RWPE2 (cell line): ENCODE results near the gene JUP.

Source experiments
- ATAC-seq: fragments of 200-7000 bp; cut with Tn5 transposase; 3 replicates; pipeline ENCODE4 v1.9.1; 2021; ENCODE audit warnings: low read depth
- DNase-seq: peaks from one replicate; pipeline ENCODE4 v3.0.0-alpha.2; 2020; ENCODE audit warnings: low spot score
- H3K27ac ChIP-seq: fragments of 450-650 bp; 2 replicates; pipeline ENCODE4 v1.5.1; 2017; ENCODE audit warnings: mild to moderate bottlenecking; ENCODE audit not compliant: poor library complexity, severe bottlenecking
- H3K27me3 ChIP-seq: fragments of 250-450 bp; sonication (Bioruptor Pico); 2 replicates; pipeline ENCODE4 v1.5.1; 2021; ENCODE audit warnings: mild to moderate bottlenecking, moderate library complexity; ENCODE audit not compliant: insufficient read depth, poor library complexity, severe bottlenecking
- H3K36me3 ChIP-seq: fragments of 250-450 bp; sonication (Bioruptor Pico); 2 replicates; pipeline ENCODE4 v1.5.1; 2020; ENCODE audit warnings: low read depth, mild to moderate bottlenecking, moderate library complexity
- H3K4me1 ChIP-seq: fragments of 250-450 bp; sonication (Bioruptor Pico); 2 replicates; pipeline ENCODE4 v1.5.1; 2021; ENCODE audit warnings: mild to moderate bottlenecking, moderate library complexity; ENCODE audit not compliant: insufficient read depth, poor library complexity, severe bottlenecking
- H3K4me3 ChIP-seq: fragments of 250-450 bp; sonication (Bioruptor Pico); 2 replicates; pipeline ENCODE4 v1.5.1; 2021; ENCODE audit warnings: mild to moderate bottlenecking, moderate library complexity; ENCODE audit not compliant: severe bottlenecking
- H3K9me3 ChIP-seq: fragments of 250-450 bp; sonication (Bioruptor Pico); 2 replicates; pipeline ENCODE4 v1.5.1; 2021; ENCODE audit warnings: mild to moderate bottlenecking, moderate library complexity; ENCODE audit not compliant: severe bottlenecking
- TF ChIP-seq, protein P1 (sequence below): fragments of 450-650 bp; IDR thresholded peaks from one replicate; pipeline ENCODE4 v1.5.1; 2017; ENCODE audit warnings: mild to moderate bottlenecking, moderate library complexity; ENCODE audit not compliant: poor library complexity, severe bottlenecking

Gene JUP

DNA sequence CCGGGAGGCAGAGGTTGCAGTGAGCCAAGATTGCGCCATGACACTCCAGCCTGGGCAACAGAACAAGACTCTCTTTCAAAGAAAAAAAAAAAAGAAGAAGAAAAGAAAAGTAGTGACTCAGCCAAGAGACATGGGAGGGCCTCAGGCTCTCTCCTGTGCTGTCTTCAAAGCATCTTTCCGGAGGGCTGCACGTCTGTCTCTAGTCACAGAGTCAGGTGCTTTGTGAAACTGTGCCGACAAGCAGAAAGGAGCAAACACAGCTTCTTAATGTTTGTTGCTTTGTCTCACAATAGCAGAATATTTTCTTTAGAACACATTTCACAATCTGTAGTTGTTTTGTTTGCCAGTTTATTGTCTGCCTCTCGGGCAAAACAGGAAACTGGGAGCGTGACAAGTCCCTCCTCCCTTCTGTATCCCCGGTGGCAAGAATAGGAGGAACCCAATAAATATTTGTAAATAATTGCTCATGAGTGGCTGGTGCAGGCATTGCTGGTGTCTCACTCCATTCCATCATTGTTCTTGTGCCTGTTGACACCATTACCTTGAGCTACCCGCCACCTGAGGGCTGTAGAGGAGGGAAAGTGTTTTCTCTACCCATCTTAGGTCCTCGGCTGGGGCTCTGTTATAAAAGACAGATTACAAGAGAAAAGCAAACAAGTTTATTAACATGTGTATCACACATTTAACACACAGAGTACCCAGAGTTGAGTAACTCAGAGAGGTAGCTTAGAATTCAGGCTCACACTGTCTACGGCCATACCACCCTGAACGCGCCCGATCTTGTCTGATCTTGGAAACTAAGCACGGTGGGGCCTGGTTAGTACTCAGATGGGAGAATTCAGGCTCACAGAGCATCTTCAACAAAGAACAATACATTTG lies 68.9 kb downstream of the JUP start:
- Histone ChIP-seq H3K4me3 (no peak overlapping the region), H3K4me1 (peaks cover 12% of the 10 kb centered on the region), H3K27ac (peak overlapping the region; percentile 13), H3K36me3 (no peaks in the 10 kb centered on the region), H3K9me3 (no peaks in the 10 kb centered on the region), H3K27me3 (no peaks in the 10 kb centered on the region)
- peak; percentile 89 for ATAC-seq
- no peak for DNase-seq
- TF ChIP-seq, protein P1, sequence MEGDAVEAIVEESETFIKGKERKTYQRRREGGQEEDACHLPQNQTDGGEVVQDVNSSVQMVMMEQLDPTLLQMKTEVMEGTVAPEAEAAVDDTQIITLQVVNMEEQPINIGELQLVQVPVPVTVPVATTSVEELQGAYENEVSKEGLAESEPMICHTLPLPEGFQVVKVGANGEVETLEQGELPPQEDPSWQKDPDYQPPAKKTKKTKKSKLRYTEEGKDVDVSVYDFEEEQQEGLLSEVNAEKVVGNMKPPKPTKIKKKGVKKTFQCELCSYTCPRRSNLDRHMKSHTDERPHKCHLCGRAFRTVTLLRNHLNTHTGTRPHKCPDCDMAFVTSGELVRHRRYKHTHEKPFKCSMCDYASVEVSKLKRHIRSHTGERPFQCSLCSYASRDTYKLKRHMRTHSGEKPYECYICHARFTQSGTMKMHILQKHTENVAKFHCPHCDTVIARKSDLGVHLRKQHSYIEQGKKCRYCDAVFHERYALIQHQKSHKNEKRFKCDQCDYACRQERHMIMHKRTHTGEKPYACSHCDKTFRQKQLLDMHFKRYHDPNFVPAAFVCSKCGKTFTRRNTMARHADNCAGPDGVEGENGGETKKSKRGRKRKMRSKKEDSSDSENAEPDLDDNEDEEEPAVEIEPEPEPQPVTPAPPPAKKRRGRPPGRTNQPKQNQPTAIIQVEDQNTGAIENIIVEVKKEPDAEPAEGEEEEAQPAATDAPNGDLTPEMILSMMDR: no peak

DNA sequence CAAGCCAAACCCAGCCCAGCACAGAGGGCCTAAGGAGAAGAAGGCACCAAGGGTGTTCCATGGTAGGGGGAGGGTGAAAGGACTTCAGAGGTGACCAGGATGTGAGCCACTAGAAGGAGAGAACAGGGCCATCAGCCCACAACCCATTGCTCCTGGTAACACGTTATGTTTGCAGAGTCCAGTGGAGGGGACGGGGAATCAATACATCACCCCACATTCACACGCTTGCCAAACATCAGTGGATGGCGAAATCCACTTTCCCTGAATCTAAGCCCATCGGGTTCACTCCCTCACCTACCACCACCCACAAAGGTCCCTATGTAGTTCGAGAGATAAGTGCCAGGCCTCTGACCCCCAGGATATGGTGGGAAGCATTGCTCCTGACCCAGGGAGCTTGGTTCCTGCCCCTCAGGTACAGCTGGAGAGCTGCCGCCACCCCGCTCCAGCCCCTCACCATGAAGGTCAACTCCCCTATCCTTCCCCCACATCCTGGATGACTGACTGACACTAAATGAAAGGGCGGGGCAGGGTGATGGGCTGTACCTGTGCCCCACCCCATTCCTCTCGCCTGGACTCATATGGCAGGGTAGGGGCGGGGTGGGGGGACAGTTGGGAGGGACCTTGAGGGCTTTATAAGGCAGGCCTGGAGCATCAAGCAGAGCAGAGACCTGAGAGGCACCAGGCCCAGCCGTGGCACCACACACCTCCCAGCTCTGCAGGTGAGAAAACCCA lies 74.7 kb downstream of the JUP start, which contains the start of gene GAST:
GAST (plus strand) TSS at position 663 of the 732 bp plus-strand sequence. CDS start 3,106 bp downstream, outside the sequence.
- Histone ChIP-seq H3K36me3 (no peaks in the 10 kb centered on the region), H3K4me3 (no peak within 1 kb of the TSS), H3K27ac (no peak within 1 kb of the TSS), H3K9me3 (no peaks in the 10 kb centered on the region), H3K4me1 (no peaks in the 10 kb centered on the region), H3K27me3 (no peaks in the 10 kb centered on the region)
- DNase-seq (no peak), ATAC-seq (no peak)
- TF ChIP-seq, protein P1: no peak

DNA sequence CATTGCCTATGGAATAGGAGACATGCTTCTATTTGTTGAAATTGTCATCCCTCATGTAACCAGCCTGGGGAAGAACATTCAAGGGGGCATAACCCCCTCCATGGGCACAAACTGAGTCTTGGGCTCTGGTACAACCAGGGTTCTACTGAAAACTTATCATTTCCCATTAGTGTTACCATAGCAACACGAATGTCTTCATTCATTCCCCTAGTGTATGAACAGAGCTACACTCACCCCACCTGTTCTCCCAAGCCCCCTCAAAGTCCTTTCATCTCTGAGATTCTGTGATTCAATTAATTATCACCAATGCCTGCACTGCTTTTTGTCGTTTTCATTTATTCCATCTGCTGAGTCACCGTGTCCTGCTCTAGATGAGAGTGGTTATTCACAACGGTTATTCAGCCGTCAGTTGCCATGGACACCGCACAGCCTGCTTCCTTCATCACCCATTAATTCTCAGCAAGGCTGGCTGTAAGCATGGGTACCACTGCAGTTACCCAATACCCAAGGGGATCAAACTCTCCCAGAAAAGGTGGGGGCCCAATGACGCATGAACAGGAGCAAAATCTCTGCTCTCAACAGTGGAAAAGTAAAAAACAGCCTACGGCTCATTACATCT lies 75.9 kb downstream of the JUP start:
- Histone ChIP-seq H3K9me3 (no peaks in the 10 kb centered on the region), H3K4me3 (no peak overlapping the region), H3K4me1 (no peaks in the 10 kb centered on the region), H3K27ac (no peak overlapping the region), H3K27me3 (no peaks in the 10 kb centered on the region), H3K36me3 (no peaks in the 10 kb centered on the region)
- DNase-seq (no peak), ATAC-seq (no peak)
- TF ChIP-seq, protein P1: no peak

DNA sequence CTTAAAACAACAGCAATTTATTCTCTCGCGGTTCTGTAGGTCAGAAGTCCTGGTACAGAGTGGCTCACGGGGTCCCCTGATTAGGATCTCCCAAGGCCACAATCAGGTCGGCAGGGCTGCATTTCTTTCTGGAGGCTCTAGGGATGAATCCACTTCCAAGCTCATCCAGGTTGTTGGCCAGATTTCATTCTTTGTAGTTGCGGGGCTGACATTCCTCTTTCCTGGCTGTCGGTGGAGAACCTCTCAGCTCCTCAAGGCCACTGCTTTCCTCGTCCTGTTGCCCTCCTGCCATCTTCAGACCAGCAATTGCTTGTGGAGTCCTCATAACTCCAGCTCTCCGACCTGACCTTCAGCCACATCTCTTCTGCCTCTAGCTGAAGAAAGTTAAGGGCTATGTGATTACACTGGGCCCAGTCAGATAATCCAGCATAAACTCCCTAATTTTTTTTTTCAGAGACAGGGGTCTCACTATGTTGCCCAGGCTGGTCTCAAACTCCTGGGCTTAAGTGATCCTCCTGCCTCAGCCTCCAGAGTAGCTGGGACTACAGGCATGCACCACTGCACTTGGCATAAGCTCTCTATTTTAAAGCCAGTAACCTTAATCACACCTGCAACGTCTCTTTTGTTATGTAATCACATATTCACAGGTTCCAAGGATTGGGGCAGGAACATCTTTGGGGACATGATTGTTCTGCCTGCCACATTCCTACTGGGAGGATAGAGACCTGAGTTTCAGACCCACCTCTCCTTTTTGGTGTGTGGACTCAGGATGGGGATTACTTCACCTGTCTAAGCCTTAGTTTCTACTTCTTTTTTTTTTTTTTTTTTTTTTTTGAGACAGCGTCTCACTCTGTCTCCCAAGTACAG lies 78.5 kb downstream of the JUP start:
- H3K4me3 ChIP-seq: no peak overlapping the region
- no peak for DNase-seq
- no peaks in the 10 kb centered on the region for H3K9me3 ChIP-seq
- H3K27me3 ChIP-seq: no peaks in the 10 kb centered on the region
- H3K4me1 ChIP-seq: no peaks in the 10 kb centered on the region
- H3K36me3 ChIP-seq: no peaks in the 10 kb centered on the region
- H3K27ac ChIP-seq: no peak overlapping the region
- no peak for ATAC-seq
- TF ChIP-seq, protein P1: no peak
